ENCODE results near the gene SLC13A2.

SLC13A2 gene

GRCh38 chr17:28534740-28535375 lies 61.4 kb downstream of the SLC13A2 start:
- DNase-seq (ENCODE audit: low spot score): no peak

GRCh38 chr17:28536532-28537218 lies 63.2 kb downstream of the SLC13A2 start:
- DNase-seq (ENCODE audit: low spot score): no peak

- no peak for DNase-seq (ENCODE audit: low spot score)
Measured at GRCh38 chr17:28537219-28537610, 63.8 kb downstream of the SLC13A2 start.

- no peak for DNase-seq (ENCODE audit: low spot score)
Measured at GRCh38 chr17:28538296-28538895, 65.0 kb downstream of the SLC13A2 start.

- no peak for DNase-seq (ENCODE audit: low spot score)
Measured at GRCh38 chr17:28540231-28540630, 66.8 kb downstream of the SLC13A2 start.

GRCh38 chr17:28541439-28541838 lies 68.0 kb downstream of the SLC13A2 start:
- DNase-seq (ENCODE audit: low spot score): no peak

GRCh38 chr17:28544402-28545140 lies 71.1 kb downstream of the SLC13A2 start:
- no peak for DNase-seq (ENCODE audit: low spot score)

GRCh38 chr17:28545141-28545503 lies 71.7 kb downstream of the SLC13A2 start:
- DNase-seq (ENCODE audit: low spot score): no peak

- peak; percentile 8 for DNase-seq (ENCODE audit: low spot score)
Measured at GRCh38 chr17:28545787-28546415, 72.5 kb downstream of the SLC13A2 start.

GRCh38 chr17:28547096-28547622 lies 73.7 kb downstream of the SLC13A2 start:
- no peak for DNase-seq (ENCODE audit: low spot score)

All from HuH-7 (cell line).